Lower lobe of right lung (tissue), 2 donors: Measurements from ENCODE around the gene THOC1. TPM values are rescaled to one million over a fixed set of nuclear protein-coding genes. Genes with fewer than 3 reads are reported as not detected.
"Not testable (repeated sequence)": the region's sequence is repeated elsewhere in the genome, so short reads cannot be mapped to it uniquely, and the experiment has no call there.

Experiments
- ATAC-seq, 2 donors: fragments of 200-7000 bp; cut with Tn5 transposase; one replicate each; pipeline ENCODE4 v1.9.1; 2020 to 2022; ENCODE audit warnings: mild to moderate bottlenecking in 2 of 2, moderate library complexity in 2 of 2
- DNase-seq: peaks from one replicate; pipeline ENCODE4 v3.0.0-alpha.2; 2020
- H3K27ac ChIP-seq: fragments of 200-600 bp; one replicate; pipeline ENCODE4 v1.8.0; 2022
- H3K27me3 ChIP-seq: fragments of 200-600 bp; one replicate; pipeline ENCODE4 v1.8.0; 2022; ENCODE audit warnings: low read depth
- H3K36me3 ChIP-seq: fragments of 200-600 bp; one replicate; pipeline ENCODE4 v1.8.0; 2022; ENCODE audit warnings: mild to moderate bottlenecking
- H3K4me1 ChIP-seq: fragments of 200-600 bp; one replicate; pipeline ENCODE4 v1.8.0; 2022
- H3K4me3 ChIP-seq: fragments of 200-600 bp; one replicate; pipeline ENCODE4 v1.8.0; 2022; ENCODE audit warnings: mild to moderate bottlenecking
- H3K9me3 ChIP-seq: fragments of 200-600 bp; one replicate; pipeline ENCODE4 v1.8.0; 2022
- intact Hi-C: fragments of 100-400 bp; cut with DNase I; formaldehyde crosslinking; loops from one replicate; pipeline ENCODE4 v1.11.0; 2022
- total RNA-seq: library from RNA; stranded (reverse); fragmentation: NEBNext Ultra II Directional; extraction: Animal tissue kit (Norgen Biotek cat#: 25700); gene quantifications from one replicate; pipeline ENCODE4 v1.2.1, GENCODE V29; 2021
- TF ChIP-seq, protein P1 (sequence below): fragments of 200-600 bp; IDR thresholded peaks from one replicate; pipeline ENCODE4 v1.8.0; 2022; ENCODE audit warnings: antibody characterized with exemption, mild to moderate bottlenecking
- donor health status: DM: no; HTN: yes; CAD: no; lungs with severe emphysema.

Gene THOC1
- total RNA-seq, 1 donor from 2014 or later: 31.1 TPM

- ATAC-seq: no peak
- H3K4me1 ChIP-seq: no peaks in the 10 kb centered on the region
- TF ChIP-seq, protein P1, sequence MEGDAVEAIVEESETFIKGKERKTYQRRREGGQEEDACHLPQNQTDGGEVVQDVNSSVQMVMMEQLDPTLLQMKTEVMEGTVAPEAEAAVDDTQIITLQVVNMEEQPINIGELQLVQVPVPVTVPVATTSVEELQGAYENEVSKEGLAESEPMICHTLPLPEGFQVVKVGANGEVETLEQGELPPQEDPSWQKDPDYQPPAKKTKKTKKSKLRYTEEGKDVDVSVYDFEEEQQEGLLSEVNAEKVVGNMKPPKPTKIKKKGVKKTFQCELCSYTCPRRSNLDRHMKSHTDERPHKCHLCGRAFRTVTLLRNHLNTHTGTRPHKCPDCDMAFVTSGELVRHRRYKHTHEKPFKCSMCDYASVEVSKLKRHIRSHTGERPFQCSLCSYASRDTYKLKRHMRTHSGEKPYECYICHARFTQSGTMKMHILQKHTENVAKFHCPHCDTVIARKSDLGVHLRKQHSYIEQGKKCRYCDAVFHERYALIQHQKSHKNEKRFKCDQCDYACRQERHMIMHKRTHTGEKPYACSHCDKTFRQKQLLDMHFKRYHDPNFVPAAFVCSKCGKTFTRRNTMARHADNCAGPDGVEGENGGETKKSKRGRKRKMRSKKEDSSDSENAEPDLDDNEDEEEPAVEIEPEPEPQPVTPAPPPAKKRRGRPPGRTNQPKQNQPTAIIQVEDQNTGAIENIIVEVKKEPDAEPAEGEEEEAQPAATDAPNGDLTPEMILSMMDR: no peak
Measured at GRCh38 chr18:310042-310441, 42.2 kb upstream of the THOC1 start.

GRCh38 chr18:308086-308485 lies 40.2 kb upstream of the THOC1 start:
- H3K27me3 ChIP-seq, ATAC-seq, intact Hi-C loops, DNase-seq, H3K36me3 ChIP-seq, H3K4me1 ChIP-seq, H3K9me3 ChIP-seq, H3K4me3 ChIP-seq, H3K27ac ChIP-seq: not testable (repeated sequence)

More at GRCh38 chr18:310042-310441, 42.2 kb upstream of the THOC1 start:
- intact Hi-C loops: no loop called here
- Histone ChIP-seq H3K9me3 (no peaks in the 10 kb centered on the region), H3K4me3 (no peak overlapping the region), H3K27ac (no peak overlapping the region), H3K36me3 (no peaks in the 10 kb centered on the region), H3K27me3 (no peaks in the 10 kb centered on the region)
- no peak for DNase-seq

GRCh38 chr18:306608-307255 lies 38.9 kb upstream of the THOC1 start:
- TF ChIP-seq, protein P1: no peak
- DNase-seq (no peak), ATAC-seq (no peak)
- Histone ChIP-seq H3K4me3 (no peak overlapping the region), H3K27ac (no peak overlapping the region), H3K36me3 (no peaks in the 10 kb centered on the region), H3K9me3 (no peaks in the 10 kb centered on the region), H3K4me1 (no peaks in the 10 kb centered on the region), H3K27me3 (no peaks in the 10 kb centered on the region)
- intact Hi-C loops: no loop called here

DNA sequence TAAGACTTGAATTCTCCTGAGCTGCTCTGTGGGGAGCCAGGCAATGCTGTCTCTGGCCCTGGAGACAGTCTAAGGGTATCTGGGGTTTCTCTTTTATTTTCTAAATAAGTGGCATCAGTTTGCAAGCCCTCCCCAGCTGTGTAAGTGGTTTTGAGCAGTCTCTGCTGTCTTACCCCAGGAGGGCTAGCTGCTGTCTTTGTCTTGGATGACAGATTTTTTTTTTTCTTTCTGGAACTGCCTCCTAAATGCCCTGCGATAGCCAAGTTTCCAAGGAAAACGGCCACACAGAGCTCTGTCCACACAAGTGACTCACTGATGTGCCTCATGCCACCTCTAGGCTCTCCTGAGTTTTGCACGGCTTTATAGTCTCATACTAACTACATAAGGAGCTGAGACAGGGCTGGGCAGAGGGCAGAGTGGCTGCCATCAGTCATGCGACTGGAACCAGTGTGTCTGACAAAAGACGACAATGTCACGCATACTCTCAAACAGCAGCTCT lies 37.2 kb upstream of the THOC1 start:
- no peak for ATAC-seq
- TF ChIP-seq, protein P1: no peak
- H3K9me3 ChIP-seq: no peaks in the 10 kb centered on the region
- intact Hi-C loops: no loop called here
- DNase-seq: no peak
- no peak overlapping the region for H3K27ac ChIP-seq
- H3K4me1 ChIP-seq: no peaks in the 10 kb centered on the region
- H3K27me3 ChIP-seq: no peaks in the 10 kb centered on the region
- H3K36me3 ChIP-seq: no peaks in the 10 kb centered on the region
- H3K4me3 ChIP-seq: no peak overlapping the region

DNA sequence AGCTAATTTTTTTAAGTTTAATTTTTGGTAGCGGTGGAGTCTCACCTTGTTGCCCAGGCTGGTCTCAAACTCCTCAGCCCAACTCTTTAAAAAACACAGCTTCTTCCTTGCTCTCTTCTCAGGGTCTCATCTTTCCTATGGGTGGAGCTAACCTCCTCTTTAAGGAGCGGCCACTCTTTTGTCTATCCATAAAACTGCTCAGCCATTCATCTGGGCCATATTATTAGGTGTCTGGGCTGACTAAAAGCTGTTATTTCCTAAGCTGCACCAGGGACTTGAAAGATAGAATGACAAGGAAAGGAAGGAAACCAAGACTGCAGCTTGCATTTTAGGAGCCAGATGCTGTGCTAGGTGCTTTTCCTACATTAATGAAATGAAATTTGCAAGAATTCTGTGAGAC lies 35.8 kb upstream of the THOC1 start:
- Histone ChIP-seq H3K9me3 (no peaks in the 10 kb centered on the region), H3K27ac (no peak overlapping the region), H3K4me1 (no peaks in the 10 kb centered on the region), H3K27me3 (no peaks in the 10 kb centered on the region), H3K4me3 (no peak overlapping the region), H3K36me3 (no peaks in the 10 kb centered on the region)
- ATAC-seq: no peak
- no peak for DNase-seq
- intact Hi-C loops: no loop called here
- TF ChIP-seq, protein P1: no peak

DNA sequence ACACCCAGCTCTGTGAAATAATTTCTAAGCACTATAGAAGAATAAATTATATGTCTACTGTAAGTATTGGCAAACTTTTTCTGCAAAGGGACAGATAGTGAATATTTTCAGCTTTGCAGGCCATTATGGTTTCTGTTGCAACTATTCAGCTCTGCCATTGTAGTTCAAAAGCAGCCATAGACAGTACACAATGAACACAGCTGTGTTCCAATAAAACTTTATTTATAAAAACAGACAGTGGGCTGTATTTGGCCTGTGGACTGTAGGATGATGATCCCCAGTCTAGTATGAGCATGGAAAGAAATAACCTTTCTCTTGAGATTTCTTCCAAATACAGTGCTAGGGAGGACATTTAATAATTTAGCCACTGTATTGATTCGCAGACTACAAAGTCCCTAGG lies 35.2 kb upstream of the THOC1 start:
- no peak overlapping the region for H3K27ac ChIP-seq
- intact Hi-C loops: no loop called here
- no peak overlapping the region for H3K4me3 ChIP-seq
- TF ChIP-seq, protein P1: no peak
- no peaks in the 10 kb centered on the region for H3K27me3 ChIP-seq
- DNase-seq: no peak
- H3K9me3 ChIP-seq: no peaks in the 10 kb centered on the region
- ATAC-seq: no peak
- H3K36me3 ChIP-seq: no peaks in the 10 kb centered on the region
- H3K4me1 ChIP-seq: no peaks in the 10 kb centered on the region
